ENCODE data around the gene GLB1L2. TPM values are rescaled to one million over a fixed set of nuclear protein-coding genes. Genes with fewer than 3 reads are reported as not detected.

GLB1L2 gene
- total and polyA plus RNA-seq, 4 donors = 2.0 to 14.1 (median 11.9) TPM

DNA sequence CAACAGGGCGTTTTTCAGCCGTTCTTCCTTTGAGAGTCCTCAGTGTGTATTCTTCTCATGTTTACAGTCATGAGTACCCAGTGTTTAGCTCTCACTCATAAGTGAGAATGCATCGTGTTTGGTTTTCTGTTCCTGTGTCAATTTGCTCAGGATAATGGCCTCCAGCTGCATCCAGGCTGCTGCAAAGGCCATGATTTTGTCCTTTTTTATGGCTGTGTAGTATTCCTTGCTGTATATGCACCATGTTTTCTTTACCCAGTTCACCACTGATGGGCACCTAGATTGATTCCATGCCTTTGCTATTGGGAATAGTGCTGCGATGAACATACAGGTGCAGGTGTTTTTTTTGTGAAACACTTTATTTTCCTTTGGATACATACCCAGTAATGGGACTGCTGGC is 56.8 kb downstream of the GLB1L2 start:
- 100% methylated on average over 1 of the region's 4 CpGs for WGBS (ENCODE audit: insufficient coverage)
- Histone ChIP-seq H3K36me3 (ENCODE audit: control insufficient read depth, insufficient read depth, low read length) (peaks cover 77% of the 10 kb centered on the region), H3K4me1 (ENCODE audit: control insufficient read depth, insufficient read depth, low read length) (peaks cover 41% of the 10 kb centered on the region), H3K4me3 (ENCODE audit: low read depth, low read length) (no peak overlapping the region), H3K27ac (ENCODE audit: low read depth, low read length) (no peak overlapping the region), H3K9me3 (ENCODE audit: control insufficient read depth, insufficient read depth, low read length) (no peaks in the 10 kb centered on the region), H3K27me3 (ENCODE audit: control insufficient read depth, insufficient read depth, low read length) (no peaks in the 10 kb centered on the region)
- no peak for DNase-seq (ENCODE audit: low read depth in 4 of 6, low spot score in 6 of 6)

DNA sequence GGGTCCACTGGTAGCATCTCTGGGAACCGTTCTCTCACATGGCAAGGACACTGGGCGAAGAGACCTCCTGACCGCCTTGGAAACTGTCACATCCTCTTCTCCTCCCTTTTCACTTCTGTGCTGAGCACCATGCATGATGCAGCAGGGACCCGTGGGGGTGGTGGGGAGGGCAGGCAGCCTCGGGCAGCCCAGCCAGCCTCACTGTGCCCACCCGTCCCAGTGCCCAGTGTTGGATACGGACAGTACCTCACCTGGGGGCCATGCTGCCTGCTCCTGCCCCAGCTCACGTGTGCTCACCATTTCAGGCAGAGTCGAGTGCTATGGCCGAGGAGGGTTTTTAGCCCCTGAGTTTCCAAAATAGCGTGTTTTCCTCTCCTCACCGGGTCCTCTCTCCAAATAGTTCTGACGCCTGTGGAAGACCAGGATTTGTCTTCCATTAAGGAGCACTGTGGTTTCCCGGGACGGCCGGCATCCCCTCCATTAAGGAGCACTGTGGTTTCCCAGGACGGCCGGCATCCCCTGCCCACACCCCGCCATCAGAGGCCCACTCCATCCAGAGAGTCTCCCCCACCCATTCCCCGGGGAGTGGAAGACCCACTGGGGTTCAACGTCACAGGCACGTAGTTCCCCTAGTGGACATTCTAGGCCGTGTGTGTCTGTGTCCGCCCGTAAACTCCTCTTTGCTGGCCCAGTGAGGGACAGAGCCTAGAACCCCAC is 57.8 kb downstream of the GLB1L2 start:
- Histone ChIP-seq H3K4me1 (ENCODE audit: control insufficient read depth, insufficient read depth, low read length) (peaks cover 45% of the 10 kb centered on the region), H3K27me3 (ENCODE audit: control insufficient read depth, insufficient read depth, low read length) (no peaks in the 10 kb centered on the region), H3K36me3 (ENCODE audit: control insufficient read depth, insufficient read depth, low read length) (peaks cover 73% of the 10 kb centered on the region), H3K9me3 (ENCODE audit: control insufficient read depth, insufficient read depth, low read length) (no peaks in the 10 kb centered on the region), H3K27ac (ENCODE audit: low read depth, low read length) (no peak overlapping the region), H3K4me3 (ENCODE audit: low read depth, low read length) (no peak overlapping the region)
- no peak for DNase-seq (ENCODE audit: low read depth in 4 of 6, low spot score in 6 of 6)
- 96% methylated on average over 20 of the region's 25 CpGs for WGBS (ENCODE audit: insufficient coverage)

DNA sequence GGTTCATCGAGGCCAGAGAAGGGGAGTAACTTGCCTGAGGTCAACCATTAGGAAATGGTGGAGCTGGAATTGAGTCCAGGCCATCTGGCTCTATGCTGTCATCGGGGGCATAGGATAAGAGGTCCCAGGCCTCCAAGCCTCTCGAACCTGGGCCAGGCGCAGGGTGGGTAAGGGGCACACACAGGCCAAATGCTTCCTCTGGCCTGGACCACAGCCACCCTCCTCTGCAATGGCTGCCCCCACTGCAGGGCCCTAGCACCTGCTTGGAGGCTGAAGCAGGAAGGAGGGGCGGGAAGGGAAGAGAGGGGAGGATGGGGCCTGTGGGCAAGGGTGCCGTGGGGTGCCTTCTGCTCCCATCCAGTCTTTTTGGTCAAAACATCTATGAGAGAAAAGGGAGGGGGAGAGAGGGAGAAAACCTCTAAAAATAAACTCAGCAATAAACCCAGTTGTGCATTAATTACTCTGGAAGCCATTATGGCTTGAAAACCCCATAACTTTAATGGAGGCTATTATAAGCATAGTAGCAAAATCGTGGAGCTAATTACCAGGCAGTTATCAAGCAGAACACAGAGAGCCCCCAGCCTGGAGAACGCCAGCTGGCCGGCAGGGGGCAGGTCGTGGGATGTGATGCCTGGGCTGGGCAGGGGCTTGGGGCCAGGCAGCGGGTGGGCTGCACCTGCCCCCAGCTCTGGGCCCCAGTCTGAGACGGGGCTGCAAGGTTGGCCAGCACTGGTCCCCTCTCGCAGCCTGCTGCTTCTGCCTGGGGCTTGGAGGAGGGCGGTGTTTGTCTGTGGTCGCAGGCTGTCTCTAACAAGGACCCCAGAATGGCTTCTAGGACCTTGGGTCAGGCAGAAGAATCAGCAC is 59.1 kb downstream of the GLB1L2 start:
- no peaks in the 10 kb centered on the region for H3K9me3 ChIP-seq (ENCODE audit: control insufficient read depth, insufficient read depth, low read length)
- H3K4me1 ChIP-seq (ENCODE audit: control insufficient read depth, insufficient read depth, low read length) = peaks cover 37% of the 10 kb centered on the region
- DNase-seq (ENCODE audit: low read depth in 4 of 6, low spot score in 6 of 6) = peak in 1 of 6 donors; percentile 94
- no peaks in the 10 kb centered on the region for H3K27me3 ChIP-seq (ENCODE audit: control insufficient read depth, insufficient read depth, low read length)
- no peak overlapping the region for H3K27ac ChIP-seq (ENCODE audit: low read depth, low read length)
- no peak overlapping the region for H3K4me3 ChIP-seq (ENCODE audit: low read depth, low read length)
- H3K36me3 ChIP-seq (ENCODE audit: control insufficient read depth, insufficient read depth, low read length) = peaks cover 67% of the 10 kb centered on the region
- WGBS (ENCODE audit: insufficient coverage) = 61% methylated on average over 15 of the region's 15 CpGs

GRCh38 chr11:134391656-134392055 is 59.9 kb downstream of the GLB1L2 start:
- H3K36me3 ChIP-seq (ENCODE audit: control insufficient read depth, insufficient read depth, low read length) = peaks cover 68% of the 10 kb centered on the region
- H3K27ac ChIP-seq (ENCODE audit: low read depth, low read length) = no peak overlapping the region
- no peaks in the 10 kb centered on the region for H3K9me3 ChIP-seq (ENCODE audit: control insufficient read depth, insufficient read depth, low read length)
- peaks cover 33% of the 10 kb centered on the region for H3K4me1 ChIP-seq (ENCODE audit: control insufficient read depth, insufficient read depth, low read length)
- WGBS (ENCODE audit: insufficient coverage) = 82% methylated on average over 7 of the region's 13 CpGs
- no peak overlapping the region for H3K4me3 ChIP-seq (ENCODE audit: low read depth, low read length)
- no peak for DNase-seq (ENCODE audit: low read depth in 4 of 6, low spot score in 6 of 6)
- H3K27me3 ChIP-seq (ENCODE audit: control insufficient read depth, insufficient read depth, low read length) = no peaks in the 10 kb centered on the region

- H3K27me3 ChIP-seq (ENCODE audit: control insufficient read depth, insufficient read depth, low read length) = no peaks in the 10 kb centered on the region
- H3K36me3 ChIP-seq (ENCODE audit: control insufficient read depth, insufficient read depth, low read length) = peaks cover 66% of the 10 kb centered on the region
- no peak overlapping the region for H3K27ac ChIP-seq (ENCODE audit: low read depth, low read length)
- WGBS (ENCODE audit: insufficient coverage) = 87% methylated on average over 19 of the region's 21 CpGs
- no peak overlapping the region for H3K4me3 ChIP-seq (ENCODE audit: low read depth, low read length)
- H3K4me1 ChIP-seq (ENCODE audit: control insufficient read depth, insufficient read depth, low read length) = peaks cover 43% of the 10 kb centered on the region
- H3K9me3 ChIP-seq (ENCODE audit: control insufficient read depth, insufficient read depth, low read length) = no peaks in the 10 kb centered on the region
- peak in 1 of 6 donors; percentile 22 for DNase-seq (ENCODE audit: low read depth in 4 of 6, low spot score in 6 of 6)
Observed at GRCh38 chr11:134392953-134393615, 61.3 kb downstream of the GLB1L2 start.

DNA sequence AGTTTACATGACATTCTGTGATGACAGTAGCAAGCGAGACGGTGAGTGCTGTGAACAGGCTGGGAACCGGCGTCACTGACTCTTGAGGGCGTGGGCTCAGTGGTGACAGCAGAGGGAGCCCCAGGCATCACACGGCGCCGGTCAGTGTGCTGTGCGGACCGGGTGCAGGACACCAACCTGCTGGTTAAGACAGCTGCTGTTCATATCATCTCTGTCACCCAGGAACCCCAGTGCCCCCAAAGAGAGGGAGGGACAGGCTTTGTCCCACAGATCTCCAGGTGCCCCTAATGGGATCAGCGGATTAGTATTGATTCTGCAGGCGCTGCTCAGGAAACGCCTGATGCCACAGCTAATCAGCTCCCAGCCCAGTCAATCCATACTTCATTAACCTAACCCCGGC is 61.9 kb downstream of the GLB1L2 start:
- WGBS (ENCODE audit: insufficient coverage) = 40% methylated on average over 12 of the region's 14 CpGs
- Histone ChIP-seq H3K27ac (ENCODE audit: low read depth, low read length) (no peak overlapping the region), H3K27me3 (ENCODE audit: control insufficient read depth, insufficient read depth, low read length) (no peaks in the 10 kb centered on the region), H3K4me3 (ENCODE audit: low read depth, low read length) (no peak overlapping the region), H3K4me1 (ENCODE audit: control insufficient read depth, insufficient read depth, low read length) (peaks cover 48% of the 10 kb centered on the region), H3K36me3 (ENCODE audit: control insufficient read depth, insufficient read depth, low read length) (peaks cover 70% of the 10 kb centered on the region), H3K9me3 (ENCODE audit: control insufficient read depth, insufficient read depth, low read length) (no peaks in the 10 kb centered on the region)
- DNase-seq (ENCODE audit: low read depth in 4 of 6, low spot score in 6 of 6) = peak in 2 of 6 donors; percentile 59 to 78

GRCh38 chr11:134394311-134394710 is 62.5 kb downstream of the GLB1L2 start:
- 87% methylated on average over 9 of the region's 10 CpGs for WGBS (ENCODE audit: insufficient coverage)
- peaks cover 73% of the 10 kb centered on the region for H3K36me3 ChIP-seq (ENCODE audit: control insufficient read depth, insufficient read depth, low read length)
- no peaks in the 10 kb centered on the region for H3K9me3 ChIP-seq (ENCODE audit: control insufficient read depth, insufficient read depth, low read length)
- no peak for DNase-seq (ENCODE audit: low read depth in 4 of 6, low spot score in 6 of 6)
- H3K27me3 ChIP-seq (ENCODE audit: control insufficient read depth, insufficient read depth, low read length) = no peaks in the 10 kb centered on the region
- H3K4me1 ChIP-seq (ENCODE audit: control insufficient read depth, insufficient read depth, low read length) = peaks cover 54% of the 10 kb centered on the region
- no peak overlapping the region for H3K4me3 ChIP-seq (ENCODE audit: low read depth, low read length)
- H3K27ac ChIP-seq (ENCODE audit: low read depth, low read length) = no peak overlapping the region

GRCh38 chr11:134395002-134395401 is 63.2 kb downstream of the GLB1L2 start:
- Histone ChIP-seq H3K9me3 (ENCODE audit: control insufficient read depth, insufficient read depth, low read length) (no peaks in the 10 kb centered on the region), H3K36me3 (ENCODE audit: control insufficient read depth, insufficient read depth, low read length) (peaks cover 69% of the 10 kb centered on the region), H3K4me1 (ENCODE audit: control insufficient read depth, insufficient read depth, low read length) (peaks cover 54% of the 10 kb centered on the region), H3K27ac (ENCODE audit: low read depth, low read length) (no peak overlapping the region), H3K27me3 (ENCODE audit: control insufficient read depth, insufficient read depth, low read length) (no peaks in the 10 kb centered on the region), H3K4me3 (ENCODE audit: low read depth, low read length) (no peak overlapping the region)
- DNase-seq (ENCODE audit: low read depth in 4 of 6, low spot score in 6 of 6) = no peak
- 86% methylated on average over 10 of the region's 12 CpGs for WGBS (ENCODE audit: insufficient coverage)

GRCh38 chr11:134397304-134398078 is 65.7 kb downstream of the GLB1L2 start:
- Histone ChIP-seq H3K27me3 (ENCODE audit: control insufficient read depth, insufficient read depth, low read length) (no peaks in the 10 kb centered on the region), H3K4me1 (ENCODE audit: control insufficient read depth, insufficient read depth, low read length) (peaks cover 37% of the 10 kb centered on the region), H3K9me3 (ENCODE audit: control insufficient read depth, insufficient read depth, low read length) (no peaks in the 10 kb centered on the region), H3K36me3 (ENCODE audit: control insufficient read depth, insufficient read depth, low read length) (peaks cover 55% of the 10 kb centered on the region), H3K27ac (ENCODE audit: low read depth, low read length) (no peak overlapping the region), H3K4me3 (ENCODE audit: low read depth, low read length) (no peak overlapping the region)
- WGBS (ENCODE audit: insufficient coverage) = 85% methylated on average over 18 of the region's 18 CpGs
- DNase-seq (ENCODE audit: low read depth in 4 of 6, low spot score in 6 of 6) = no peak
